NCI-H748 (cell line): ENCODE data around the gene SOX5.
A peak's percentile ranks its signal among the peaks of the same experiment; 100 is the strongest.

Experiments
- DNase-seq: peaks from one replicate; lab custom pipeline; 2025; ENCODE audit not compliant: unreplicated experiment; lab: John Stamatoyannopoulos, UW

SOX5 gene

DNA sequence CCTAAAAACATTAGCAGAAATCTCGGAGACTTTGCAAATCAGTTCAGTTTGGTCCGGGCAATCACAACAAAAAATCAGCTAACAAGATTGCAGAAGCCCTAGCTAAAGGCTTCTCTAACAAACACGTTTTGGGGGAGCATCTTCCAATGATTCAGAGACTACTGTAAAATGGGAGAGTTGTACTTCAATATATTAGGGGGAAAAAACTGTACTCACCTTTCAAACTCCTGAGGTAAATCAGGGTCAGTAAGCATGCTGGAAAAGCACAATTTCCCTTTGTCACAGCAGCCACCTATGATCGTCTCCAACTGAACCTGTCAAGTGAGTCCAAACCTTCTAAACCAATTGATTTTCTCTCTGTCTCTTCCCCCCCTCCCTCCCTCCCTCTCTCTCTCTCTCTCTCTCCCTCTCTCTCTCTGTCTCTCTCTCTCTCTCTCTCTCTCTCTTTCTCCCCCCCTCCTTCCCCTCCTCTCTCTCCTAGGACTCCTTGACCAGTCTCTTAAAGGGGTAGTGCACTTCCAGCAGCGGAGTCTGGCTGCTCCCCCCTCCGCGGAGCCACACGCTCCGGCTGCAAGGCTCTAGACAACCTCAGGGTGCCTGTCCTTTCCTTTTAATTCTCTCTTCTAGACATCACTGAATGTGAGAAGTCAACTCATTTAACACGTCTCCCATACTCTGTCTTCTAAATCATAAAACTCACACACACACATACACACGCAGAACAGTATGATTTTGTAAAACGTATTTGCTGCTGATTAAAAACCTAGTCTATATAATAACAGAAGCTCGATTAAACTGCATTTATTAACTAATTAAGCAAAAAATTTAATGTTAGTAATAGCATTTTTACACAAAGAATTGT is at the start of gene SOX5:
Gene SOX5 (minus strand): TSS at position 323 of the 862 bp plus-strand sequence. CDS start 69 bp downstream, at position 254.
- DNase-seq: peak; percentile 65

DNA sequence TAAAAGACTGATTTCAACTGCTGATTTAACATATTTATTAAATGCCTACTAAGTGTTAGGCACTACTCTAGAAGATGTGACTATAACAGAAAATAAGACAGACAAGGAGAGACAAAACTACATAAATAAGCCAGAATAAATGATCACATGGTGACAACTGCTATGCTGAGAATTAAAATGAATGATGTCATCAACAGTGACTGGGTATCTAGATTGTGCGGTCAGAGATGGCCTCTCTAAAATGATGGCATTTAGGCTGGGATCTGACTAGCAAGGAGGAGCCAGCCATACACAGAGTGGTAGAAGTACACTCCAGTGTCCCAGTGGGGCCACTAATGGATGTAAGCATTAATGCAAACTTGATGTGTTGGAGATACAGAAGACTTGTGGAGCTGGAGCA is 37.6 kb upstream of the SOX5 start:
- no peak for DNase-seq

DNA sequence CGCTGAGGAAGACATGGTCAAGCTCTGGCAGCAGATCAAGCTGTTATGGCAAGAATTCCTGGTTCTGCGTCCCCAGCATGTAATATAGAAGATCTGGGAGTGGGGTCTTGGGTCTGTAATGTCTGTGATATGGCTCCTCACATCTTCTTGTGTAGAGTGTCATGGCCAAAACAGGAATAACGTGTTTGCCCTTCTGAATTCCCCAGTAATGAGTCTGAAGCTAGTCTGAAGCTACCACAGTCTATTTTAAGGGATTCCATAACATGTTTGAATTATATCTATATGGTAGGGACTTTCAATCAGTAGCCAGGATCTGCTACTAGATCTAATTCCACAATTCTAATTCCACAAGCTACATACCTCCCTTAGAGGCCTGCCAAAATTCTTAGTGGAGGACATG is 31.4 kb upstream of the SOX5 start:
- DNase-seq: no peak

DNA sequence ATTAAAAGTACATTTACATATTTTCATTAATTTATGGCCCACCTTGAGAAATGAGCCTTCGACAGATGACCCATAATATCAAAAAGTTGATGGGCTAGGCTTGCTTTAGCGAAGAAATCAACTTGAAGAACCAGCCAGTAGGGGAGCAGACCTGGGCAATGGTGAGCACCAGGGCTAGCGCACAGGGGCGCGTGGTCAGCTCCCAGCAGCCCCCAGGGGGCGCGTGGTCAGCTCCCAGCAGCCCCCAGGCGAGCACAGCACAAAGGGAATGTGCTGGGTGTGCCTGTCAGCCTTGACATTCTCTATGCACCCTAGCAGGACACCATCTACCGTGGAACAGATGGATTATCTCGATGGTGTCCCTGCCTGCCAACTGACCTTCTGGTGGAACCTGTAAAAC is 15.3 kb upstream of the SOX5 start:
- DNase-seq: no peak

DNA sequence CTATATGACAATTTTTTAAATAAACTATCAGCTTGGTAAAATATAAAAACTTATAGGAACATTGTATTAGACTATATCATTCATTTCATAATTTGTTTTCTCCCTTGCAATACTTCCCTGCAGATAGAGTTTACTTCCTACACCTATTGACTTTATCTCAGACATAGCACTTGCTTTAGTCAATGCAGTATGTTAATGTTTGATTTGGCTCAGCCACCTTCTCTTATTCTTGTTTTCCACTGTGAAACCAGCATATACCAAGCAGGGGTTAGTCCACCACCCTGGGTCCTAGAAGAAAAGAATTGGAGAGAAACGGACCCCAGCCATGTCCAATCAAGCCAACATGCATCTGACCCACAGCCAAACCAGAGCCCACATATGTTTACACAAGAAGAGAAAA is 10.4 kb upstream of the SOX5 start:
- DNase-seq: no peak

DNA sequence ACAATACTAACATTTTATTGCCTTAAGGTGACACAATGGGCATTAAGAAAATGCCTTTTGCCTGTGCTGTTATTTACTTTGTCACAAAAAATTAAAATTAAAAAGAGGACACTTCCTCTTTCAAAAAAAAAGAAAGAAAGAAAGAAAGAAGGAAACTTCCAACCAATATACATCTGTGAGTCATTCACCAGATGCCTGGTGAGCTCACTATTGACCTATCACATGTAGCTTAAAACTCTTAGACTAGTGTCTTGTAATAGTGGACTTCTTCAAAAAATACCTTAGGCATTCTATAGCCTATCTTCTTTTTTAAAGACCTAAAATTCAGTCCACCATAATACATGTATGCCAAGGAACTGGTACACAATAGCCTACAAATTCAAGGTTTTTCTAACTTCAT is 4.9 kb upstream of the SOX5 start:
- DNase-seq: no peak

DNA sequence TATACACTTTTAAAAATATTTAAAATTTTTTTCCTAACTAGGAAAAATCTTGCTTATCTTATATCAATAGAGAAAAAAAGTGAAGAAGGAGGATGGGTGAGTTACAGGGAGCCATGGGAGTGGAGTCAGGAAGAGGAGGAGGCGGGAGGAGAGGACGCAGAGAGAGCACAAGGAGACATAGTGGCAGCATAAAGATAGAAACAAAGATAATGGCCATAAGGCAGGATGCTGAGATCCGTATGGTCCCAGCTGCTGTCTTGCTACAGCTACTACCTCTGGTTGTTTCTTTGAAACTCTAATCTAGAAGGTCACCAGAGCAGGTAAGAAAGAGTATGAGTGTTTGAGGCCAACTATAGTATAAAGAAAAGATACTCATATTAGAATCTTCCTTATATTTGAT is 2.6 kb upstream of the SOX5 start:
- DNase-seq: no peak

DNA sequence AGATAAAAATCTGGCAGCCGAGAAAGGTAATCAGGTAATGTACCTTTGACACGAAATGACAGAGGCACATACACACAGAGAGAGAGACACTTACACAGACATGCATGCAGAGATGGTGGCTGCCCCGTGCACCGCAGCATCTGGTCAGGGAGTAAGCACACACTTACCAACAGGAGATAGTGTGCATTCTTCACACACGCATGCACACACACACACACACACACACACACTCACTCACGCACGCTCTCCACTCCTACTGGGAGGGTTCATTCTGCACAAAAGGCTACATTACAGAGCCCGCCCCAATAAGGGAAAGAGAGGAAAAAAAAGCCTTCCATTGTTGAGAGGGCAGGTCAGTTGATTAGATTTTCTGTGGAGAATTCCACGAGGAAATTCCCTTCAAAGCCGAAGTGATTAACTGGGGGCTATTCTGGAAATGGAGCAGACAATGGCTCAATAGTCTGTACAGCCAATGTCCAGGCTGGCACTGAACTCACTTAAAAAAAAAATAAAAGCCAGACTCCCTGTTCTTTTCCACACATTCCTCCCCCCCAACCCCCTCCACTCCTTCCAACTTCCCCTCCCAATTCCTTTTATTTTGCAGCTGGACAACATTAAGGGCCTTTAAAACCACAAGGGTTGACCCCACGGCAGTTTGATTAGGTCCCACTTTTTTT is 1.4 kb upstream of the SOX5 start:
- DNase-seq: peak; percentile 73

DNA sequence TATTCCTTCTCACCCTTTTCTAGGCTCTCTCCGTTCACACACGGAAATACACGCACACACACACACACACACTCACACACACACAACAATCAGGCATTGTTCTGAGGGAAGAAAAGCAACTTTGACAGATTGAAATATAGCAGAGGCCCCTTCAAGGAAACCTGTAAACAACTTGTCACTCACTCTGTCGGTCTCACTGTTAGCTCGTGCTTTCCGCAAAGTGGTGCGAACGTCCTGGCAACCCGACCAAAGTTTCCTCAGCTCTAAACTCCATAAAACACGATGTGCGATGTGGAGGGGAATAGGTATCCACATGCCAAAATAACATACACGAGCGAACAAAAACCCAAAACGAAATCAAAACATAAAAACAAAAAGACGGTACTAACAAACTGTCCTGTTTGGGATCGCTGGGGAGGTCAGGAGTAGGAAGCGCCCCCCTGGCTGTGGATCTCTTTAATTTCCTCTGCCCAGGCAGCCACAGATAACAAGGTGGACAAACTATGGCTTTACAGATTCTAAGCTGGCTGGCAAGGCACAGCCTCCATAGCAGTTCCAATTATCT is 822 bp upstream of the SOX5 start:
- peak; percentile 45 for DNase-seq

DNA sequence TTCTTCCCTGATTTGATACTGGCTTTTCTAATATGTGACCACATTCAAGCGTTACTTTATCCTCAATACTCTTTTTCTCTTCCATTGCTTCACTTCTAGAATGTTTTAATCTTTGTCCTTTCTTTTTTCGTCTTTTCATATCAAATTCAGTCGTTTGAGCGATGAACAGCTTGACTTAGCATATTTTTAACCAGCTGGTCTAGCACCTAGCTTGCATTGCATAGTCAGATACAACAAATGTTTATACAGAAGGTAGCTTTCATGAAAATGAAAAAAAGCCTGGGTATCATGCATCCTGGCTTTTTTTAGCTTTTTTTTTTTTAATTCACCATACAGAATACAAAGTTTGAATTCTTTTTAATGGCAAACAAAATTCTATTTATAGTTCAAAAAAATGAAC is 1.2 kb downstream of the SOX5 start:
- DNase-seq: no peak

DNA sequence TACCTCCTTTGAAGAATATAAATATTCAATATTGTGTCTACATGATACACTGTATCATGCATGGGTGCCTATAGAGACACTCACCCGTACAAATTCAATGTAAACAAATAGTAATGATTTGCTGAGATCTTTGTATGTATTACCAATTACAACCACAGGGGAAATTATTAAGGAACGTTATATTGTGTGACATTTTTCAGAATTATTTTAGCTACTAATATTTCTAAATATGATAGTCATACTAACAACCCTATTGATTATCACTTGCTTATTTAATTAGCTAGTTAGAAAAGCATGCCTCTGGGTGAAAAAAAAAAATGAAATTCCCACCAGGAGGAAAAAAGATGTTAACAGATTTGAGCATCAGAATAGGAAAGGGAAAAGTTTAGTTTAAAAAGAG is 2.1 kb downstream of the SOX5 start:
- peak; percentile 1 for DNase-seq

DNA sequence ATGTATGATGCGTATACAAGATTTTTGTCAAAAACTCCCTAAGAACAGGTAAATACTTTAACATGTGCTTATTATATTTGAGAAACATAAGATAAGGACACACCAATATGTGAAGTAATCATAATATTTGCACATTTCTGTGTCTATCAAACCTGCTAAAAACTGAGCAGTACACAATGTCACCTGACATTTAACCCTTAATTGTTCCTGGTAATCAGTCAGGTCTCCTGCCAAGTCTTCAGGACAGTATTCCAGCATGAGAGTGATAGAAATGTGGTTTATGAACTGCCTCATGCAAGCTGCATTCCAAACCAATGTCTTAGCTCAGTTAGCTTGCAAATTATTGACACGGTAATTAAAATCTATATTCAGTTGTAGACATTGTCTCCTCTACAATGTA is 4.2 kb downstream of the SOX5 start:
- no peak for DNase-seq

DNA sequence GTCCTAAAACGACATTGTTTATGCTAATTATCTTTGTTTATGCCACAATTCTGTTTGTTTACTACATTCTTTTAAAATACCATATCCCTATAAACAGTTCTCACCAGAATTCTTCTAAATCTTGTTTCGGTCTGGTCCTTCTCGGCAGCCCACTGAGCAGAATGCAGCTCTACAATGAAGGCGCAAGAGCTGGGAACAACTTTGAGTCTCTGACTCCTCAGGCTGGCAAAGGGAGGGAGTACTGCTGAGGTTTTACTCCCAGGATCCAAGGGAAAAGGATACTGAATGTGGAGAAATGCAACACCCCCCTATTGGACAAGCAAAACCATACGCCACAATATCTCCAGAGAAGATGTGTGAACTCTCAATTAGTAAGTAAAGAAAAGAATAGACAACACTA is 5.4 kb downstream of the SOX5 start:
- DNase-seq: no peak

DNA sequence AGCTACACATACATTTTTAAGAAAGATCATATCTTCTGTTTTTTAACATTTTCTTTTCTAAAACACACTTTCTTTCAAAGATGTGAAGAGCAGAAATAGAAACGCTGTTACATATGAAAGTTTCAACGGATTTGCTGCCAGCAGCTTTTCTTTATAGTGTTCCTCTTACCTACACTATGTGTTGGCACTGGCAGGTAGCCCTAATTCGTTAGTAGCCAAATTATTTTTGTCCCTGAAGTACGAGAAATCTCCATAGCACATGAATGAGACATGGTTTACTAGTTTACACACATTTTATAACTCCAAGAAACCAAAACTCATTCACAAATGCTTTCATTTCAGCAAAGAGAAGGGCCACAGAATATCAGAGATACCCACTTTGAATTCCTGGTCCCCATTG is 6.6 kb downstream of the SOX5 start:
- no peak for DNase-seq

DNA sequence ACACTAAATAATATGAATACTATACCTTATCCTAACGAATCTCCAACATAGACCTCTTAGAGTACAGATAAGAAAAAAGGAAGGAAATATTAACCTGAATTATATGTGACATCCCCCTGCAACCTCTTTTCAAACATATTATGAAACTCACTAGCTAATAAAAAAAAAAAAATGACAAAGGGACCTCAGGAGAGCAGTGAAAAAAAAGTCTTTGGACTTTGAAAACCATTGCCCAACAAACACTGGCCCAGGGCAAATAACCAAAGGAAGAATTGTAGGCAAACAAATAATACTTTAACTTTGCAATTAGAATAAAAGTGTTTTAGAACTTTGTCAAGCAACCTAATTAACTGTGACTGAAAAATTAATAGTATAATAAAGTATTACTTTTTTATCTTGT is 7.7 kb downstream of the SOX5 start:
- no peak for DNase-seq

DNA sequence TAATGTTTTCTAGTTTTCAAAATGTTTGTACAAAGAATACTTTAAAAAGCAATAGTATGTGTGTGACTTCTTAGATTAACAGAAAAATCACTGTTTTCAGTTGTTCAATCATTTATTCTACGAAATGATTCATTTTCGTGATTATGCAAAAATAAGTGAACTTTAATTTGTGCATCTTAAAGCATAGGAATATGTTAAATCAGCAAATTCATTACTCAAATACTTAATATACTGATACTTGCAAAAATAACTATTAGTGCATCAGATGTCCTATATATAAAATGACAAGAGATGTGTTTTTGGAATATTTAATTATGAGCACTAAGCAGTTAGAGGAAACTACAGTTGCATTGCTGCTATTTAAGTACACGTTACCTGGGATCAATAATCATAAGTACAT is 11.0 kb downstream of the SOX5 start:
- DNase-seq: no peak

DNA sequence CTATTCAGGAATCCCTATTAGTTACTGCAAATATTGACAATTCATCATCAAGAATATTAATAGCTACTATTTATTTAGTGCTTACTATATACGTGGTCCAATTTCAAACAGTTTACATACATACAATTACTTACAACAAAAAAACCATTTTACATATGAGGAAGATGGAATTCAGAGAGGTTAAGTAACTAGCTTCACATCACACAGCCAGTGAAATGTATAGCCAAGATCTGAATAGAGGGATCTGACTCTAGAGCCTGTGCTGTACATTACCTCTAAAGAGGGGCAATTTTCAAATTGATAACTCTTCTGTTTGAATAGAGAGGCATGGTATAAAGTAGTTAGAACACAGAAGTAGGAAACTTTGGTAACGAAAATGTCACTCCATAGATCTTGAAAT is 18.3 kb downstream of the SOX5 start:
- DNase-seq: no peak

DNA sequence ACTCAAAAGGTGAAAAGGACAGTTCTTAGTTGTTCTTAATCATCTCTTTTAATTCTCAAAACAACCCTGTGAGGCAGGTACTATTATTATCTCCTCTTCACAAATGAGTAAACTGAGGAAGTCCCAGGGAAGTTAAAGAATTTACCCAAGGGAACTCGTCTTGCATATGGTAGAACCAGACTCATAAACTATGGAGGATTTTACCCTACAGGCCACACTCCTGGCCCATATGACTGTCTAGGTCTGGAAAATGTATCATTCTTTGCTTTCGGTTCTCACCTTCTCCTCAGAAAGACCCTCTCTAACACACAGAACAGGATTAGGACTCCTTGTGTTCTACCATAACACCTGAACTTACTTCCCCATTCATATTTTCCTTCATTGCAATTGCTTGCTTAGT is 18.9 kb downstream of the SOX5 start:
- no peak for DNase-seq

DNA sequence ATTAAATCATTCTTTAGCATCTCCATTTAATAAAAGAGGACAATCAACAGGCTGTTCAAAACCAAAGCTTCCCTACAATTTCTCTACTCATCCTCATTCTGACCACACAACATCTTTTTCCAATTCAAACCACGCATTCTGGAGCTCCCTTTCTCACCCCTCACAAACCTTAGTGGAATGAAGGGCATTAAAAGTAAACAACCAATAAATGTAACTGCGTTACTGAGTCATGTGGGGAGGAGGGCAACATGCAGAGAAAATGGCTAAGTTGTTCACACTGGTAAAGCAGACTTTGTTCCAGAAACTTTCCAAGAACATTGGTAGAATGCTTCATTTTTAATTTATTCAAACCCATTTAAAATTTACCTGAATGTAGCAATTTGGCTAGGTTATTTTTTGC is 19.6 kb downstream of the SOX5 start:
- DNase-seq: no peak

DNA sequence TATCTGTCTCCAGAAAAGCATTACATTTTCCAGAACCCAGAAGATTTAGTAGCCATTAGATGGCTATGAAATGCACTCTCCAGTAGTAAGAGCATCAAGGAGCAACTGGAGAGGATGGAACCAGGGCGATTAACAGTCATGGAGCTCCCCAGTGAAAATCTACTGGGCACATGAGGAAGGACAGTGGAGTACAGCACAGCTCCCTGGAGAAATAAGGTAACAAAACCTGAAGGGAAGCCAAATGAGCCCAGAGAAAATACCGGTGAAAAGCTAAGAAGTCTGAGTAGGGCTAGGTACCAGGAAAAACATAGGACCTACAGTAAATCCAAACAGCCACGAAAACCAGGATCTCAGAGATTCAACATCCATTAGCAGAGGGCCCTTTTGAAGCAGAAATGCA is 21.6 kb downstream of the SOX5 start:
- no peak for DNase-seq

DNA sequence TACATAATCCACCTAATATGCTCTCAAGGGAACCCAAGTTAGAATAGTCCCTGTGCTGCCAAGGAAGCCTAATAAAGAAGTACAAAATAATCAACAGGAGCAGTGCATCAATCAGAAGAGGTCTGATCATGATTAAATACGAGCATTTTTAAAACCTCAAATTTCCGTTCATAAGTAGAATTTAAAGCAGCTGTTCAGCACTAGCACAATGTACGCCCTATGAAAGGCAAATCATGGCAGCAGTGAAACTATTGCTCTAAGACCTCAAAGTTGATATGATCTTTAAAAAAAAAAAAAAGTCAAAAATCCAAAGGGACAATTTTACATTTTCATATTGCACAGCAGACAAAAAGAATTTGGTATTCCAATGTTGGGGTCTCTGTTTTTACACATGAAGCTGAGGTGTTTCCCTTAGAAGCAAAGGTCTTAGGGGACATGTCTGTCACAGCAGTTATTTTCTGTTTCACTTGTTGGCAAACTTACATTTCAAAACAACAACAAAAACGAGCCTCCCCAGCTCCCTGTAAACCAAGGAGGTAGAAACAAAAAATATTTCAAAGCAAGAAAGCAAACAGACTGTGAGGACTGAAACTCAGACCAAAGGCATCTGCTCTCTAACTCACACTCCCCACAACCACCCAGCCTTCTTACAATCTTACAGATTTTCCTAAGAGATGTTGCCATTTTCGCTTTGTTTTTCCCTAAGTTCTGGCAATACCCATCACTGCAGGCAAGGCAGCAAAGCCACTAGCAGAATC is 28.2 kb downstream of the SOX5 start:
- no peak for DNase-seq

DNA sequence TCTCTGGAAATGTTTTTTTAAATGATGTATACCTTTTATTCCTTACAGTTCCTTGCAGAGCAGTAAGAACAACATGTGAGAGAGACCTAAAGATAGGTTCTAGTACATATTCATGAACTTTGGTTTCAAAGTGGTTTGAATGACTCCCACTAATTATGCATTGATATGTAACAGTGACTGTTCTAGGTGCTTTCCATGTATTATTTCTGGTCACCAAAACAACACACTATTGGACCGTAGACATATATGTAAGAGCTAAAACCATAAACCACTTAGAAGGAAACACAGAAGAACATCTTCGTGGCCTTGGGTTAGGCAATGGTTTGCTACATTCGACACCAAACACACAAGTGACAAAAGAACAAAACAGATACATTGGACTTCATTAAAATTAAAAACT is 37.9 kb downstream of the SOX5 start:
- DNase-seq: no peak
